Esophagus squamous epithelium (tissue), 5 donors: ENCODE results near the gene RBBP8NL. TPM values are rescaled to one million over a fixed set of nuclear protein-coding genes. Genes with fewer than 3 reads are reported as not detected.

Experiments
- DNase-seq: peaks from one replicate; lab custom pipeline; 2025; lab: John Stamatoyannopoulos, UW
- H3K27ac ChIP-seq, 4 donors: fragments of 200-600 bp; sonication (generic); one replicate each; pipeline ENCODE4 v1.5.1; 2016 to 2019; ENCODE audit warnings: mild to moderate bottlenecking in 1 of 4
- H3K27me3 ChIP-seq, 4 donors: fragments of 200-600 bp; sonication (generic); 1 replicate in 3 of 4; 2 replicates in 1 of 4; pipeline versions ENCODE4 v1.5.1 to v1.6.0; 2017 to 2021; ENCODE audit warnings: antibody characterized with exemption in 1 of 4
- H3K36me3 ChIP-seq, 3 donors: fragments of 200-600 bp; sonication (generic); one replicate each; pipeline ENCODE4 v1.5.1; 2016 to 2019
- H3K4me1 ChIP-seq, 3 donors: fragments of 200-600 bp; sonication (generic); one replicate each; pipeline ENCODE4 v1.5.1; 2017 to 2019
- H3K4me3 ChIP-seq, 4 donors: fragments of 200-600 bp; sonication (generic); 1 replicate in 3 of 4; 2 replicates in 1 of 4; pipeline ENCODE4 v1.5.1; 2016 to 2019; ENCODE audit warnings: mild to moderate bottlenecking in 2 of 4, moderate library complexity in 1 of 4
- H3K9me3 ChIP-seq, 3 donors: fragments of 200-600 bp; sonication (generic); one replicate each; pipeline ENCODE4 v1.5.1; 2016 to 2019
- POLR2A ChIP-seq, 4 donors: fragments of 450-650 bp; IDR thresholded peaks; one replicate each; pipeline ENCODE4 v1.6.1; 2017; ENCODE audit warnings: antibody characterized with exemption in 4 of 4, mild to moderate bottlenecking in 4 of 4, moderate library complexity in 3 of 4
- WGBS, 2 donors: methylation state at CpG; one replicate each; pipeline ENCODE4 v1.1.5; 2018; 5-methylcytosine and 5-hydroxymethylcytosine counted together
- intact Hi-C: fragments of 100-400 bp; cut with DNase I; formaldehyde crosslinking; loops from one replicate; pipeline ENCODE4 v1.15.0; 2022
- total RNA-seq, 4 donors: library from RNA; depleted of rRNA; stranded (reverse); fragments of >200 nt; gene quantifications; one replicate each; pipeline ENCODE4 v1.1.0, GENCODE V29; 2016
- TF ChIP-seq, protein P1 (sequence below), 6 experiments: fragments of 450-650 bp in 4 of 6; fragments of 200-600 bp in 2 of 6; sonication (generic) in 2 of 6; IDR thresholded peaks; one replicate each; pipeline ENCODE4 v1.5.1; 2016 to 2019; ENCODE audit warnings: antibody characterized with exemption in 6 of 6, mild to moderate bottlenecking in 4 of 6, moderate library complexity in 4 of 6
- donor health status: DM: yes; HTN: yes; CAD: no.

RBBP8NL gene
- total RNA-seq, 4 donors from 2014 or later = 1.1 to 6.2 (median 4.0) TPM

DNA sequence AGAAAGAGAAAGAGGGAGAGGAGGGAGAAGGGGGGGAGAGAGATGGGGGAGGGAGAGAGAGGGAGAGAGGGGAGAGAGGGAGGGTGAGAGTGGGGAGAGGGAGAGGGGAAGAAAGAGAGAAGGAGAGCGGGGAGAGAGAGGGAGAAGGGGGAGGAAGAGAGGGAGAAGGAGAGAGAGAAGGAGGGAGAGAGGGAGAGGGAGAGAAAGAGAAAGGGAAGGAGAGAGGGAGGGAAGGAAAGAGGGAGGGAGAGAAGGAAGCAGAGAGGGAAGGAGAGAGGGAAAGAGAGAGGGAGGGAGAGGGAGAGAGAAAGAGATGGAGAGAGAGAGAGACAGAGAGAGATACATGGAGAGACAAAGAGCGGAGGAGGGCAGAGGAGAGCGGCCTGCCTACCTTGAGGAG lies 24.6 kb upstream of the RBBP8NL start:
- Histone ChIP-seq H3K36me3 (no peaks in the 10 kb centered on the region), H3K4me1 (no peaks in the 10 kb centered on the region), H3K27ac (no peak overlapping the region), H3K9me3 (no peaks in the 10 kb centered on the region), H3K4me3 (no peak overlapping the region), H3K27me3 (peaks cover 0 to 97% (median 0%) of the 10 kb centered on the region in 4 donors)
- DNase-seq = no peak
- TF ChIP-seq, protein P1, sequence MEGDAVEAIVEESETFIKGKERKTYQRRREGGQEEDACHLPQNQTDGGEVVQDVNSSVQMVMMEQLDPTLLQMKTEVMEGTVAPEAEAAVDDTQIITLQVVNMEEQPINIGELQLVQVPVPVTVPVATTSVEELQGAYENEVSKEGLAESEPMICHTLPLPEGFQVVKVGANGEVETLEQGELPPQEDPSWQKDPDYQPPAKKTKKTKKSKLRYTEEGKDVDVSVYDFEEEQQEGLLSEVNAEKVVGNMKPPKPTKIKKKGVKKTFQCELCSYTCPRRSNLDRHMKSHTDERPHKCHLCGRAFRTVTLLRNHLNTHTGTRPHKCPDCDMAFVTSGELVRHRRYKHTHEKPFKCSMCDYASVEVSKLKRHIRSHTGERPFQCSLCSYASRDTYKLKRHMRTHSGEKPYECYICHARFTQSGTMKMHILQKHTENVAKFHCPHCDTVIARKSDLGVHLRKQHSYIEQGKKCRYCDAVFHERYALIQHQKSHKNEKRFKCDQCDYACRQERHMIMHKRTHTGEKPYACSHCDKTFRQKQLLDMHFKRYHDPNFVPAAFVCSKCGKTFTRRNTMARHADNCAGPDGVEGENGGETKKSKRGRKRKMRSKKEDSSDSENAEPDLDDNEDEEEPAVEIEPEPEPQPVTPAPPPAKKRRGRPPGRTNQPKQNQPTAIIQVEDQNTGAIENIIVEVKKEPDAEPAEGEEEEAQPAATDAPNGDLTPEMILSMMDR (IDR thresholded peaks at IDR 0.05) = no peak
- no peak for TF ChIP-seq POLR2A (IDR thresholded peaks at IDR 0.05)
- intact Hi-C loops = no loop called here
- 84 to 89% methylated on average over 3 of the region's 3 CpGs for WGBS, 2 donors

DNA sequence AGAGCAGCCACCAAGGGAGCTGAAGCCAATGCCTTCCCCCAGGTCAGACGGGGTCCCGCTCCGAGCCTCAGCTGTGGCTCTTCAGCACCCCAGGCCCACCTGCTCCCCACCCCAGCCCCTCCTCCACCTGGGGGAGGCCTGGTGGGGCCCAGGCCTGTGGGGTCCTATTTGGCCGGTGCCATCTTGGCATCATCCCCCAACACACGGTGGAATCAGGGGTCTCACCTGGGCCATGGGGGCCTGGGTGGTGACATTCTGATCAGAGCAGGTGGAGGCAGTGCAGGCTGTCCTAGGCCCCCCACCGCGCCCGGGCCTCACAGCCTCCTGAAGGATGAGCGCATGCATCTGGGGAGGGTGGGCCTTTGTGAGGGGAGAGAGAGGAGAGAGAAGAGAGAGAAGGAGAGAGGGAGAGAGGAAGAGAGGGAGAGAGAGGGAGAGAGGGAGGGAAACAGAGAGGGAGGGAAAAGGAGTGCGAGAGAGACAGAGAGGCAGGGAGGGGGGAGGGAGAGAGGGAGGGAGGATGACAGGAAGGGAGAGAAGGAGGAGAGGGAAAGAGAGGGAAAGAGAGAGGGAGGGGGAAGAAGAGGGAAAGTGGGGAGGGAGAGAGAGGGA lies 23.9 kb upstream of the RBBP8NL start:
- H3K27me3 ChIP-seq = peaks cover 0 to 97% (median 0%) of the 10 kb centered on the region in 4 donors
- TF ChIP-seq, protein P1 (IDR thresholded peaks at IDR 0.05) = no peak
- no peak for TF ChIP-seq POLR2A (IDR thresholded peaks at IDR 0.05)
- no peak overlapping the region for H3K27ac ChIP-seq
- no peak overlapping the region for H3K4me3 ChIP-seq
- H3K4me1 ChIP-seq = no peaks in the 10 kb centered on the region
- DNase-seq = no peak
- WGBS, 2 donors = 31% methylated on average over 4 of the region's 10 CpGs; no CpG with 5 or more reads in 1 of the 2 donors
- H3K36me3 ChIP-seq = no peaks in the 10 kb centered on the region
- H3K9me3 ChIP-seq = no peaks in the 10 kb centered on the region
- intact Hi-C loops = no loop called here

DNA sequence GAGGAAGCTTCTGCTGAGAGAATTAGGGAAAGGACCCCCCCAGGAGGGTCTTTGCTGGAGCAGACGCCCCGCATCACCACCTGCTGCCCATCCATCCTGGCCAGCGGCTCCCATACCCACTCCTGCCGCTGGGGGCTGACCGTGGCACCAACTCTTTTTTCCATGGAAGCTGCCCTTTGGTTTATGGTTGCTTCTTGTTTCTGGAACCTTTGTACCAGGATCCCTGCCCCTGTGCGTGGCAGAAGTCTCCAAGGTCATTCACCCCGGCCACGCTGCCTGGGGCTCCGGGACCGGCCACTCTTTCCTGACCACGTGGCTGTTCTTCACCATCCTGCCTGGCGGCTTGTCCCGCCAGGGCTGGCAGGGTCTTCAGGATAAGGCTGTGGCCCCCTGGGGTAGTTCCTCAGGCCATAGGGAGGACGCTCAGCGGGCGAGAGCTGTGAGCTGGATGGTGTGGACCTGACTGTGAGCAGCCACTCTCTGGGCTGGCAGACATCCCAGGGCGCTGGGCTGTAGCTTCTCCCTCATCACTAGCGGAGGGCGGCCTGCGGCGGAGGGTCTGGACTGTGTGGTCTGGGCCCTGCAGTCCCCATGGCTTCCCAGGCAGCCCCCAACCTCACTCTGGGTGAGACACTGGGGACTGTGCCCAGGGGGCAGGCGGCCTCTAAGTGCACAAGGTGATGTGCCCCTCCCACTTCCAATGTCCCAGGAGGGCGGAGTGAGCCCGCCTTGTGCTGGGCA lies 22.8 kb upstream of the RBBP8NL start:
- no peak for TF ChIP-seq POLR2A (IDR thresholded peaks at IDR 0.05)
- TF ChIP-seq, protein P1 (IDR thresholded peaks at IDR 0.05) = no peak
- WGBS, 2 donors = 74% methylated on average over 12 of the region's 24 CpGs; no CpG with 5 or more reads in 1 of the 2 donors
- Histone ChIP-seq H3K4me3 (no peak overlapping the region), H3K4me1 (no peaks in the 10 kb centered on the region), H3K27me3 (peaks cover 0 to 96% (median 0%) of the 10 kb centered on the region in 4 donors), H3K27ac (no peak overlapping the region), H3K9me3 (no peaks in the 10 kb centered on the region), H3K36me3 (no peaks in the 10 kb centered on the region)
- no peak for DNase-seq
- intact Hi-C loops = no loop called here

DNA sequence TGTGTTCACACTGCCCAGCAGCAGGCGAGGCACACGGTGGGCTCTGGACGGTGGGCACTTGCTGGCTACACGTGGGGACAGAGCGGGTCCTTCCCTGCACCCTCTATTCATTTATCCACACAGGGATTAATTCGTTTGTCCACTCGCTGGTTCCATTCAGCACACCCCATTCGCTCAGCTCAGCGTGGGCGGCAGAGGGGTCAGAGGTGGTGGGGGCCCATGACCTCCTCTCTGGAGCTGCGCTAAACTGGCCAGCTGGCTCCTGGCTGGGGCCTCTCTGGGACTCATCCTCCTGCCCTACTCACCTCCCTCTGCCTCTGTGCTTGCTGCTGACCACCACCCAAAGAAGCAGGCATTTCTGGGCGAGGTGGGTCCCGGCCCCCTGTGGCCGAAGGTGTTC lies 21.4 kb upstream of the RBBP8NL start:
- no peak overlapping the region for H3K27ac ChIP-seq
- no peaks in the 10 kb centered on the region for H3K36me3 ChIP-seq
- intact Hi-C loops = no loop called here
- 49% methylated on average over 3 to 6 of the region's 14 CpGs for WGBS, 2 donors
- H3K27me3 ChIP-seq = peaks cover 0 to 95% (median 0%) of the 10 kb centered on the region in 4 donors
- no peak for DNase-seq
- H3K9me3 ChIP-seq = no peaks in the 10 kb centered on the region
- no peak overlapping the region for H3K4me3 ChIP-seq
- H3K4me1 ChIP-seq = no peaks in the 10 kb centered on the region
- no peak for TF ChIP-seq POLR2A (IDR thresholded peaks at IDR 0.05)
- TF ChIP-seq, protein P1 (IDR thresholded peaks at IDR 0.05) = no peak

DNA sequence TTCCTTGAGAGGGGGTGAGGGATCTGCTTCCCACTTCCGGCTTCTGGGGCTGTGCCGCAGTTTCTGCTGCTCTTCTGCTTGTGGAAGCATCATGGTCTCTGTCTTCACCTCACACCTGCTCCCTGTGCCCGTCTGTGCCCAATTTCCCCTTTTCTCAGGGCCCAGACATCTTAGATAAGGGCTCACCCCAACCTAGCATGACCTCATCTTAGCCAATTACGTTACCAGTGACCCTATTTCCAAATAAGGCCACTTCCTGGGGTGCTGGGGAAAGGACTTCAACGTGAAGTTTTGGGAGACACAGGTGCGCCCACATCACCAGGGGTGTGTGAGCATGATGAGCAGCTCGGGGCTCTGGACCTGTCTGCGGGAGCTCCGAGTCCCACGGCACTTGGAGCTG lies 20.7 kb upstream of the RBBP8NL start:
- no peaks in the 10 kb centered on the region for H3K4me1 ChIP-seq
- peaks cover 0 to 87% (median 0%) of the 10 kb centered on the region in 4 donors for H3K27me3 ChIP-seq
- DNase-seq = no peak
- no peak for TF ChIP-seq POLR2A (IDR thresholded peaks at IDR 0.05)
- no peaks in the 10 kb centered on the region for H3K36me3 ChIP-seq
- no peak overlapping the region for H3K4me3 ChIP-seq
- no peaks in the 10 kb centered on the region for H3K9me3 ChIP-seq
- intact Hi-C loops = no loop called here
- no peak overlapping the region for H3K27ac ChIP-seq
- WGBS, 2 donors = 56 to 63% methylated on average over 8 to 9 of the region's 10 CpGs
